DND-41 (cell line): ENCODE data around the gene CREM.

Experiments used
- CTCF ChIP-seq: IDR thresholded peaks from 2 replicates; pipeline ENCODE4 v1.5.1; 2012; ENCODE audit warnings: borderline replicate concordance, low read length, moderate library complexity, mild to moderate bottlenecking; ENCODE audit not compliant: poor library complexity, severe bottlenecking; ENCODE audit errors: extremely low read depth
- EZH2 ChIP-seq: IDR thresholded peaks from 3 replicates; pipeline ENCODE4 v1.6.1; 2012; ENCODE audit warnings: borderline replicate concordance, low read depth, mild to moderate bottlenecking, moderate library complexity, low read length, inconsistent platforms; ENCODE audit not compliant: severe bottlenecking

- TF ChIP-seq CTCF, result no peak
- TF ChIP-seq EZH2, result no peak
Observed at GRCh38 chr10:35192645-35193249, 66.1 kb downstream of the CREM start.
